Measurements from ENCODE around the gene A3GALT2. TPM values are rescaled to one million over a fixed set of nuclear protein-coding genes. Genes with fewer than 3 reads are reported as not detected.

The A3GALT2 gene
- total and polyA plus RNA-seq, 8 donors = 0.07 TPM; not detected in 7

DNA sequence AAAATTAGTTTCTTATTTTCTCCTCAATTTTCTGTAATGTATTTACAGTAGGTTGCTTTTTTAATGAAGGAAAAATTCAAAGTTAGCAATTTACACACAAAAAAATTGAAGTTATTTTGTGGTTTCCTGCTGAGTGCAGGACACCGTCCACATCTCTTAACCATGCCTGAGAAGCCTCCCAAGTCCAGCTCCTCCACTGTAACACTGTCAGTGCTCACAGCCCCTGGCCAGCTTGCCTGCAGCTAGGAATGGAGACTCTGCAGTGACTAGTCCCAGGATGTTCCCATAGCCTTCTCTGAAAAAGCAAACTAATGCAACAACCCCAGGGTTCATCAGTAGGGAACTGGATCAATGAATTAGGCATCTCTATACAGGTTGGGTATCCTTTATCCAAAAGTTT, 3.5 kb downstream of the A3GALT2 start:
- Histone ChIP-seq H3K36me3 (no peaks in the 10 kb centered on the region), H3K27me3 (no peaks in the 10 kb centered on the region), H3K27ac (no peak overlapping the region), H3K9me3 (no peaks in the 10 kb centered on the region), H3K4me1 (no peaks in the 10 kb centered on the region), H3K4me3 (no peak overlapping the region)
- ATAC-seq (no peak), DNase-seq (no peak), FAIRE-seq (no peak)
- TF ChIP-seq, protein P1, sequence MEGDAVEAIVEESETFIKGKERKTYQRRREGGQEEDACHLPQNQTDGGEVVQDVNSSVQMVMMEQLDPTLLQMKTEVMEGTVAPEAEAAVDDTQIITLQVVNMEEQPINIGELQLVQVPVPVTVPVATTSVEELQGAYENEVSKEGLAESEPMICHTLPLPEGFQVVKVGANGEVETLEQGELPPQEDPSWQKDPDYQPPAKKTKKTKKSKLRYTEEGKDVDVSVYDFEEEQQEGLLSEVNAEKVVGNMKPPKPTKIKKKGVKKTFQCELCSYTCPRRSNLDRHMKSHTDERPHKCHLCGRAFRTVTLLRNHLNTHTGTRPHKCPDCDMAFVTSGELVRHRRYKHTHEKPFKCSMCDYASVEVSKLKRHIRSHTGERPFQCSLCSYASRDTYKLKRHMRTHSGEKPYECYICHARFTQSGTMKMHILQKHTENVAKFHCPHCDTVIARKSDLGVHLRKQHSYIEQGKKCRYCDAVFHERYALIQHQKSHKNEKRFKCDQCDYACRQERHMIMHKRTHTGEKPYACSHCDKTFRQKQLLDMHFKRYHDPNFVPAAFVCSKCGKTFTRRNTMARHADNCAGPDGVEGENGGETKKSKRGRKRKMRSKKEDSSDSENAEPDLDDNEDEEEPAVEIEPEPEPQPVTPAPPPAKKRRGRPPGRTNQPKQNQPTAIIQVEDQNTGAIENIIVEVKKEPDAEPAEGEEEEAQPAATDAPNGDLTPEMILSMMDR (IDR thresholded peaks at IDR 0.05) = no peak
- WGBS, 2 donors = 62 to 76% methylated on average over 1 of the region's 1 CpG
- intact Hi-C loops (cut with DNase I) = no loop called here

DNA sequence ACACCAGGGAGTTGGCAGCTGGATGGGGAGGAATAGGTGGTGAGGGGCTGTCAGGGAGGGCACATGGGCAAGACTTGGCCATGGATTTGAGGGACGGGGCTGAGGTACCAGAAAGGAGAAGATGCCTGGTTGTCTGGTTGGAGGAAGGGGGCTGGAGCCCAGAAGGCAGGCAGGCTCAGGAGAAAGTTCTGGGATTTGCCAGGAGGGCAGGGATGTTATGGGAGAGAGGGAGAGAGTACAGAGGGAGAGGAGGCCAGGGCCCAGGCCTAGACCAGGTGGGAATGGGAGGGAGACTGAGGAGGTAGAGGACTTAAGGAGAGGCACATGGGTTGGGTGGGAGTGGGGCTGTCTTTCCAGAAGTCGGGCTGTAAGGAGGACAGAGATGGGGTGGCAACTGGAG, 4.3 kb downstream of the A3GALT2 start:
- 52 to 85% methylated on average over 2 of the region's 2 CpGs for WGBS, 2 donors
- H3K4me3 ChIP-seq = no peak overlapping the region
- H3K27me3 ChIP-seq = no peaks in the 10 kb centered on the region
- DNase-seq (peak in 1 of 6 donors; percentile 16), ATAC-seq (no peak), FAIRE-seq (no peak)
- TF ChIP-seq, protein P1 (IDR thresholded peaks at IDR 0.05) = no peak
- no peak overlapping the region for H3K27ac ChIP-seq
- H3K36me3 ChIP-seq = no peaks in the 10 kb centered on the region
- H3K9me3 ChIP-seq = no peaks in the 10 kb centered on the region
- intact Hi-C loops (cut with DNase I) = no loop called here
- H3K4me1 ChIP-seq = no peaks in the 10 kb centered on the region

DNA sequence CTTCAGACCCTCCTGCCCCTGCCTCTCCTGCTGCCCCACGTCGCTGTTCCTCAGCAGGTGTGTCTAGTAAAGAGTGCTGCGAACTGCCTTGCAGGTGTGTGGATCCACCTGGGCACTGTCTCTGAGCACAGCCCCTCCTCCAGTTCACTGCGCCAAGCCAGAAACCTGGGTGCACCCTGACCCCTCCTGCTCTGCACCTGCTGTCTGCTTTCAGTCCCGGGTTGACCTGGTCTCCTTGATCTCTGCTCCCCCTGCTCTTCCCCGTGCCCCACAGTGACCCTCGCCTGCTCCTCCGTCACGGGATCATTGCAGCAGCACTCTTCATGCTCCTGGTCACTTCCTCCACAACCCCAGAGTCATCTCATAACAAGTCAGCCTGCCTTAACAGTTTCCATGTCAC, 6.5 kb downstream of the A3GALT2 start:
- Histone ChIP-seq H3K36me3 (no peaks in the 10 kb centered on the region), H3K27ac (no peak overlapping the region), H3K4me3 (no peak overlapping the region), H3K4me1 (no peaks in the 10 kb centered on the region), H3K9me3 (no peaks in the 10 kb centered on the region), H3K27me3 (no peaks in the 10 kb centered on the region)
- no peak for FAIRE-seq
- TF ChIP-seq, protein P1 (IDR thresholded peaks at IDR 0.05) = no peak
- no peak for ATAC-seq
- WGBS, 2 donors = 86 to 89% methylated on average over 9 of the region's 9 CpGs
- peak in 1 of 6 donors; percentile 21 for DNase-seq
- intact Hi-C loops (cut with DNase I) = no loop called here

DNA sequence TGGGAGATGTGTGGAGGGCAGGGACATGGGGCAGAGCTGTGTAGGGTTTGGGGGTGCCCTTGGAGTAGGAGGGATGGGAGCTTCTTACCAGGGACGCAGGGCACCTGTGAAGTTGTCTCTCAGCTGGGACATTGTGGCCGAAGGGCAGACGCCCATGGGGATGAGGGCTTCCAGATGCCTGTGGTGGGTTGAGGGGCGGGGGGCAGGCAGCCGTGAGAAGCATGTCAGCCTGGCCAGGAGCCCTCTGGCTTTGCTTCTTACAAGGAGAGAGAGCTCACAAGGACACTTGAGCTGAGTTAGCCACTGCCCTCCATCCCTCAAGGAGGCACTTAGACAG, 8.5 kb downstream of the A3GALT2 start:
- no peaks in the 10 kb centered on the region for H3K9me3 ChIP-seq
- TF ChIP-seq, protein P1 (IDR thresholded peaks at IDR 0.05) = no peak

DNA sequence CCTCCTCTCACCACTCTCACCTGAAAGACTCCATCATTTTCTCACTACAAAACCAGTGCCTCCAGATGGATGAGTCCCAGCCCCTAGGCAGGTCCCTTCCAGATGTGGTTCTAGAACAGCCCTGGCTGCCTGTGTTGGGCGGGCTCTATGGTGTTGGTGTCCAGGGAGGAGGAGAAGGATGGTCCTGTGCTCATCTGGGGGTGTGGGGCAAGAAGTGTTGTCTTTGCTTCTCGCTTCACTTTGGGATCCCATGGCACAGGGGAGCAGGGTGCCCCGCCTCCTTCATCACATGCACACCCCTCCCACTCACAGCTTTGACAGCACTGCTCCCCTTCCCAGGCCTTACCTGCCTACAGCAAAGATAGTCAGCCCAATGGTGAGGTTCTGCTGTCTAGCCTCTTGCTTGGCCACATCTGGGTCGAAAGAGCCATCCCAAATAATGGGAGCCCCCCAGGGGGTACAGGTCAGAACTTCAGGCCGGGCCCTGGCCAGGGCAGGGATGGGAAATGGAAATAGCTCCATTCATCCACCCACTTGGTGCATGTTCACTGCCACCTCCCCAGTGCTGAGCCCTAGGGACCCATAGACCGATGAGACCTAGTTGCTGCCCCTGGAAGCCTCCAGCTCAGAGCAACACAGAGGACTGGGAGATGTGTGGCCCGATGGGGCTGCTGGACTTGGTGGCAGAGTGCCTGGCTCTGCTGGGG, 9.0 kb downstream of the A3GALT2 start:
- no peak for FAIRE-seq
- DNase-seq = peak in 1 of 6 donors; percentile 24
- Histone ChIP-seq H3K4me3 (no peak overlapping the region), H3K27ac (no peak overlapping the region), H3K9me3 (no peaks in the 10 kb centered on the region), H3K36me3 (no peaks in the 10 kb centered on the region), H3K27me3 (no peaks in the 10 kb centered on the region), H3K4me1 (peaks cover 0 to 2% (median 0%) of the 10 kb centered on the region in 3 donors)
- TF ChIP-seq, protein P1 (IDR thresholded peaks at IDR 0.05) = no peak
- intact Hi-C loops (cut with DNase I) = no loop called here
- no peak for ATAC-seq
- 92 to 96% methylated on average over 7 of the region's 7 CpGs for WGBS, 2 donors

More for the DNA sequence above, 8.5 kb downstream of the A3GALT2 start:
- Histone ChIP-seq H3K4me3 (no peak overlapping the region), H3K27ac (no peak overlapping the region), H3K36me3 (no peaks in the 10 kb centered on the region), H3K27me3 (no peaks in the 10 kb centered on the region), H3K4me1 (no peaks in the 10 kb centered on the region)
- intact Hi-C loops (cut with DNase I) = no loop called here
- ATAC-seq (no peak), DNase-seq (peak in 1 of 6 donors; percentile 40), FAIRE-seq (no peak)
- 84 to 97% methylated on average over 5 of the region's 5 CpGs for WGBS, 2 donors
